Measurements from ENCODE around the gene MGAT5B. TPM values are rescaled to one million over a fixed set of nuclear protein-coding genes. Genes with fewer than 3 reads are reported as not detected.

MGAT5B gene
- total and polyA plus RNA-seq, 2 donors from 2014 or later, result 0.56 to 2.3 TPM

GRCh38 chr17:76994237-76994637, 126.0 kb downstream of the MGAT5B start:
- H3K9me3 ChIP-seq (ENCODE audit: control insufficient read depth in 2 of 3, insufficient read depth in 1 of 3, low read length in 3 of 3), result no peaks in the 10 kb centered on the region
- H3K36me3 ChIP-seq (ENCODE audit: control insufficient read depth in 2 of 3, insufficient read depth in 3 of 3, low read length in 3 of 3), result no peaks in the 10 kb centered on the region
- DNase-seq, result peak in 2 of 5 donors; percentile 38 to 57
- no peak for FAIRE-seq
- no peak overlapping the region for H3K9ac ChIP-seq (ENCODE audit: low read length in 3 of 3)
- no peak overlapping the region for H3K4me3 ChIP-seq (ENCODE audit: low read length in 3 of 3)
- intact Hi-C loops (cut with DNase I), result no loop called here
- no peak for TF ChIP-seq CTCF (IDR thresholded peaks at IDR 0.05; ENCODE audit: borderline replicate concordance, extremely low read depth, insufficient read depth)
- peaks cover 0 to 2% (median 0%) of the 10 kb centered on the region in 3 donors for H3K4me1 ChIP-seq (ENCODE audit: control insufficient read depth in 2 of 3, insufficient read depth in 2 of 3, low read depth in 1 of 3, low read length in 3 of 3)
- H3K27me3 ChIP-seq (ENCODE audit: control insufficient read depth, insufficient read depth, low read length), result no peaks in the 10 kb centered on the region
- H3K27ac ChIP-seq (ENCODE audit: low read depth in 2 of 2, low read length in 2 of 2), result peak overlapping the region; percentile 32 to 77

DNA sequence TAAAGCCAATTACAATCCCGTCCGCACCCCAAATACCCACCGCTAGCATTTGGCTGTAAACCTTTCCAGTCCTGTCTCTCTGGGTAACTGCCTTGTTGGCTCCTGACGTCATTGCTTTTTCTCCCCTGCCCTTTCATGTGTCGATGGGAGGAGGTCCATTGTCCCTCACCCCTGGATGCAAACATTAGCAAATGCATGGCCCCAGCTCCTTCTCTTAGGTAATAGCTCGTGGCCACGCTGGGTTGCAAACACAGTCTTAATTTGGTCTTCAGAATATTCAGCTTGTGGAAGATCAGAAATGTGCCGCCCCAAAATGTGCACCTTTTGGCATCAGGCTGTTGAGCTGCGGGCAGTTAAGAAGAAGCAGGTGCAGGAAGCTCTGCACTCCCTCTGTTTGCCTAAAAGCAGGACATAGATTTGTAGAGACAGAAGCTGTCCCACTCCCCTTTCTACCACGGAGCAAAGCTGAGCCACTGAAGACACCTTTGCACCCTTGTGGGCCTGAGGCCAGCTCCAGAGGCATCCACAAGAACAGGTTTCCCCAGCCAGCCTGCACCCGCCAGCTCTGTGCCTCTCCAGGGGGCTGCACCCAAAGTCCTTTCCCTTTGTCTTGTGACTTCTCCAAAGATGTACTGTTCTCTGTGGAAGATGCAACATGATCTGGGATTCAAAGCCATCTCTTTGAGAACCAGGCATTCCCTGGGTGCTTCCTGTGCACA, 127.3 kb downstream of the MGAT5B start:
- Histone ChIP-seq H3K27ac (ENCODE audit: low read depth in 2 of 2, low read length in 2 of 2) (no peak overlapping the region), H3K27me3 (ENCODE audit: control insufficient read depth, insufficient read depth, low read length) (no peaks in the 10 kb centered on the region), H3K9ac (ENCODE audit: low read length in 3 of 3) (no peak overlapping the region), H3K9me3 (ENCODE audit: control insufficient read depth in 2 of 3, insufficient read depth in 1 of 3, low read length in 3 of 3) (no peaks in the 10 kb centered on the region), H3K36me3 (ENCODE audit: control insufficient read depth in 2 of 3, insufficient read depth in 3 of 3, low read length in 3 of 3) (no peaks in the 10 kb centered on the region), H3K4me1 (ENCODE audit: control insufficient read depth in 2 of 3, insufficient read depth in 2 of 3, low read depth in 1 of 3, low read length in 3 of 3) (peaks cover 0 to 2% (median 0%) of the 10 kb centered on the region in 3 donors), H3K4me3 (ENCODE audit: low read length in 3 of 3) (no peak overlapping the region)
- DNase-seq (no peak), FAIRE-seq (no peak)
- TF ChIP-seq CTCF (IDR thresholded peaks at IDR 0.05; ENCODE audit: borderline replicate concordance, extremely low read depth, insufficient read depth), result no peak
- intact Hi-C loops (cut with DNase I), result no loop called here

DNA sequence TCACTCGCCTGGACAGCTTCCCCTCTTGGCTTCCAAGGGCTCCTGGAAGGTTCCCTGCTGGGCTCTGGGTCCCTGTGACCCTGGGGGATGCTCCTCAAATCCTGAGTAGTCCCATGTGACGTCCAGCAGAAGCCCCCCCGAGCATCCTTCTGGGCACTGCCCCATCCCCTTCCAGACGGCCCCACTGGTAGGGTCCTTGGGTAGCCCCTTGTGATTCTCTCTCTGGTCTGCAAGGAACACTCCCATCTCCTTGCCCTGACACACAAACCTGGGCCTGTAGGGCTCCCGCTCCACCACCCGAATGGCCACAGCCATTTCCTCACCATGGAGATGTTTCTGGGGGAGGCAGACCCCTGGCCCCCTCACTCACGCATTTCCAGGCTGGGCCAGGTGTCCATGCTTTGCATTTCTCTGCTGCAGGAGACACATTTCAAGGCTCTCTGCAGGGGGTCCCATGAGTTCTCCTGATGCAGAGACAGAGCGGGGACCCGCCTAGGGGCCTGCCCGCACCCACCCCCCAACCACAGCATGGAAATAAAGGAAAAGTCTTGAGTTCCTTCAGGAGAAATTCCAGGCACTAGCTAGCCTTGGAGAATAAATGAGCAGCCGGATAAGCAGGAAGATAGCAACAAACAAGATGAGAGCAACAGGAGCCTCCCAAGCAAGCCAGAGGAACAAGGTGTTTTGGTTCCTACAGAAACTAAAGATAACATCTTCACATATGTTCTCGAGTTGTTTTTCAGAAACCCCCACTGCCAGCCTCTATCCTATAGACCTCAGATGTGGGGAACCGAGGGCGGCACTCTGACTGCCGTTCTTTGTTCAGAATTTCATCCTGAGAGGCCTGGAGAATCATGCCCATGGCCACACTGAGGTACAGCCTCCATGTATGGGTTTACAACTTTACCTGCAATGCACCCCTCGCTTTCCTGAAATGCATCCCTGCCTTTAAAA, 128.8 kb downstream of the MGAT5B start:
- Histone ChIP-seq H3K27me3 (ENCODE audit: control insufficient read depth, insufficient read depth, low read length) (no peaks in the 10 kb centered on the region), H3K4me1 (ENCODE audit: control insufficient read depth in 2 of 3, insufficient read depth in 2 of 3, low read depth in 1 of 3, low read length in 3 of 3) (peaks cover 0 to 2% (median 0%) of the 10 kb centered on the region in 3 donors), H3K36me3 (ENCODE audit: control insufficient read depth in 2 of 3, insufficient read depth in 3 of 3, low read length in 3 of 3) (no peaks in the 10 kb centered on the region), H3K9ac (ENCODE audit: low read length in 3 of 3) (no peak overlapping the region), H3K9me3 (ENCODE audit: control insufficient read depth in 2 of 3, insufficient read depth in 1 of 3, low read length in 3 of 3) (no peaks in the 10 kb centered on the region), H3K27ac (ENCODE audit: low read depth in 2 of 2, low read length in 2 of 2) (no peak overlapping the region), H3K4me3 (ENCODE audit: low read length in 3 of 3) (no peak overlapping the region)
- intact Hi-C loops (cut with DNase I), result no loop called here
- TF ChIP-seq CTCF (IDR thresholded peaks at IDR 0.05; ENCODE audit: borderline replicate concordance, extremely low read depth, insufficient read depth), result no peak
- DNase-seq (no peak), FAIRE-seq (no peak)
